Measurements from ENCODE around the gene NCAPD3. TPM values are rescaled to one million over a fixed set of nuclear protein-coding genes. Genes with fewer than 3 reads are reported as not detected.

Gene NCAPD3
- total RNA-seq, 1 experiment from 2014 or later = 78.2 TPM

- H3K9me3 Mint-ChIP-seq (ENCODE audit: low read depth, unreplicated experiment) = no peaks in the 10 kb centered on the region
- no peak overlapping the region for H3K27ac Mint-ChIP-seq (ENCODE audit: unreplicated experiment)
- intact Hi-C loops (cut with micrococcal nuclease; ENCODE audit: unreplicated experiment) = no loop called here
- H3K4me1 Mint-ChIP-seq (ENCODE audit: low read depth, unreplicated experiment) = peaks cover 24% of the 10 kb centered on the region
- no peak for TF ChIP-seq CTCF (IDR thresholded peaks at IDR 0.05; ENCODE audit: unreplicated experiment)
- H3K36me3 Mint-ChIP-seq (ENCODE audit: insufficient read depth, unreplicated experiment) = no peaks in the 10 kb centered on the region
- BruUV-seq (replicated peaks) = no TSS peak
- peaks cover 71% of the 10 kb centered on the region for H3K27me3 Mint-ChIP-seq (ENCODE audit: unreplicated experiment)
- H3K4me3 Mint-ChIP-seq (ENCODE audit: low read depth, unreplicated experiment) = no peak overlapping the region
- CTCF ChIA-PET = no interaction called here
- DNase-seq = no peak
Observed at GRCh38 chr11:134271978-134272377, 48.2 kb upstream of the NCAPD3 start.

GRCh38 chr11:134270250-134270714 lies 46.5 kb upstream of the NCAPD3 start:
- Mint-ChIP-seq H3K36me3 (ENCODE audit: insufficient read depth, unreplicated experiment) (no peaks in the 10 kb centered on the region), H3K27me3 (ENCODE audit: unreplicated experiment) (peaks cover 57% of the 10 kb centered on the region), H3K4me1 (ENCODE audit: low read depth, unreplicated experiment) (peaks cover 35% of the 10 kb centered on the region), H3K9me3 (ENCODE audit: low read depth, unreplicated experiment) (no peaks in the 10 kb centered on the region), H3K4me3 (ENCODE audit: low read depth, unreplicated experiment) (no peak overlapping the region), H3K27ac (ENCODE audit: unreplicated experiment) (no peak overlapping the region)
- DNase-seq = no peak
- CTCF ChIA-PET = no interaction called here
- no peak for TF ChIP-seq CTCF (IDR thresholded peaks at IDR 0.05; ENCODE audit: unreplicated experiment)
- intact Hi-C loops (cut with micrococcal nuclease; ENCODE audit: unreplicated experiment) = no loop called here
- BruUV-seq (replicated peaks) = no TSS peak

- no peak for TF ChIP-seq CTCF (IDR thresholded peaks at IDR 0.05; ENCODE audit: unreplicated experiment)
- no peaks in the 10 kb centered on the region for H3K36me3 Mint-ChIP-seq (ENCODE audit: insufficient read depth, unreplicated experiment)
- no peak overlapping the region for H3K27ac Mint-ChIP-seq (ENCODE audit: unreplicated experiment)
- H3K4me1 Mint-ChIP-seq (ENCODE audit: low read depth, unreplicated experiment) = peaks cover 35% of the 10 kb centered on the region
- DNase-seq = no peak
- intact Hi-C loops (cut with micrococcal nuclease; ENCODE audit: unreplicated experiment) = loop anchor here (10.0 kb wide), 1 partner anchor 307 kb away; no protein-coding TSS in a partner anchor
- peaks cover 33% of the 10 kb centered on the region for H3K27me3 Mint-ChIP-seq (ENCODE audit: unreplicated experiment)
- CTCF ChIA-PET = no interaction called here
- H3K9me3 Mint-ChIP-seq (ENCODE audit: low read depth, unreplicated experiment) = no peaks in the 10 kb centered on the region
- H3K4me3 Mint-ChIP-seq (ENCODE audit: low read depth, unreplicated experiment) = no peak overlapping the region
- BruUV-seq (replicated peaks) = no TSS peak
Observed at GRCh38 chr11:134267966-134268365, 44.2 kb upstream of the NCAPD3 start.

GRCh38 chr11:134267461-134267860 lies 43.7 kb upstream of the NCAPD3 start:
- H3K27me3 Mint-ChIP-seq (ENCODE audit: unreplicated experiment) = peaks cover 28% of the 10 kb centered on the region
- no peaks in the 10 kb centered on the region for H3K9me3 Mint-ChIP-seq (ENCODE audit: low read depth, unreplicated experiment)
- H3K4me1 Mint-ChIP-seq (ENCODE audit: low read depth, unreplicated experiment) = peaks cover 35% of the 10 kb centered on the region
- H3K36me3 Mint-ChIP-seq (ENCODE audit: insufficient read depth, unreplicated experiment) = no peaks in the 10 kb centered on the region
- intact Hi-C loops (cut with micrococcal nuclease; ENCODE audit: unreplicated experiment) = loop anchor here (10.0 kb wide), 1 partner anchor 307 kb away; no protein-coding TSS in a partner anchor
- H3K27ac Mint-ChIP-seq (ENCODE audit: unreplicated experiment) = no peak overlapping the region
- BruUV-seq (replicated peaks) = no TSS peak
- CTCF ChIA-PET = no interaction called here
- no peak for TF ChIP-seq CTCF (IDR thresholded peaks at IDR 0.05; ENCODE audit: unreplicated experiment)
- H3K4me3 Mint-ChIP-seq (ENCODE audit: low read depth, unreplicated experiment) = no peak overlapping the region
- DNase-seq = no peak

Data from Calu3 (cell line).